Caco-2 (cell line): Measurements from ENCODE around the gene PCDHB8. TPM values are rescaled to one million over a fixed set of nuclear protein-coding genes. Genes with fewer than 3 reads are reported as not detected.
"Not testable (repeated sequence)": the region's sequence is repeated elsewhere in the genome, so short reads cannot be mapped to it uniquely, and the experiment has no call there.

Experiments used
- Bru-seq: library from RNA; stranded (reverse); fragments of 400-500 nt; gene quantifications from one replicate; lab custom pipeline; 2021; lab: Mats Ljungman, UMichigan
- BruChase-seq, 2 experiments: library from RNA; stranded (reverse); fragments of 400-500 nt; gene quantifications; one replicate each; lab custom pipeline; 2021; lab: Mats Ljungman, UMichigan
- BruUV-seq: library from RNA; stranded (reverse); fragments of 400-500 nt; replicated peaks from 2 replicates; lab custom pipeline; 2021; lab: Mats Ljungman, UMichigan
- CTCF ChIA-PET: fragments of 300-600 bp; sonication (Branson Sonifier 250); formaldehyde crosslinking; loops from one replicate; lab custom pipeline; 2022; ENCODE audit warnings: antibody characterized with exemption; lab: Charles Lee
- POLR2A ChIA-PET: fragments of 300-600 bp; sonication (Branson Sonifier 250); formaldehyde crosslinking; loops from one replicate; lab custom pipeline; 2022; ENCODE audit warnings: antibody characterized with exemption; lab: Charles Lee
- DNase-seq, 2 experiments: peaks; one replicate each; pipeline versions ENCODE4 v3.0.0 to v3.0.0-alpha.2; 2020 to 2022
- H3K27me3 ChIP-seq: replicated peaks from 2 replicates; pipeline ENCODE4 v1.6.0; 2011; ENCODE audit warnings: low read length; ENCODE audit not compliant: control insufficient read depth, insufficient read depth
- H3K36me3 ChIP-seq: 2 replicates; pipeline ENCODE4 v1.5.1; 2011; ENCODE audit warnings: low read length; ENCODE audit not compliant: control insufficient read depth, insufficient read depth
- H3K4me1 ChIP-seq: fragments of 250-450 bp; sonication (Bioruptor Pico); 2 replicates; pipeline ENCODE4 v1.5.1; 2020; ENCODE audit warnings: mild to moderate bottlenecking
- H3K4me3 ChIP-seq: 2 replicates; pipeline ENCODE4 v1.5.1; 2011; ENCODE audit warnings: low read depth, mild to moderate bottlenecking, control low read depth, low read length
- H3K9me3 ChIP-seq: fragments of 250-450 bp; sonication (Bioruptor Pico); 2 replicates; pipeline ENCODE4 v1.5.1; 2020; ENCODE audit warnings: mild to moderate bottlenecking, moderate library complexity
- H3K27ac Mint-ChIP-seq: one replicate; pipeline ENCODE4 v1.8.0; 2022; ENCODE audit warnings: mixed read lengths; ENCODE audit not compliant: unreplicated experiment
- H3K27me3 Mint-ChIP-seq: one replicate; pipeline ENCODE4 v1.8.0; 2022; ENCODE audit warnings: mixed read lengths; ENCODE audit not compliant: insufficient read depth, unreplicated experiment
- H3K36me3 Mint-ChIP-seq: one replicate; pipeline ENCODE4 v1.8.0; 2022; ENCODE audit warnings: mild to moderate bottlenecking, mixed read lengths; ENCODE audit not compliant: insufficient read depth, unreplicated experiment
- H3K4me1 Mint-ChIP-seq: one replicate; pipeline ENCODE4 v1.8.0; 2022; ENCODE audit warnings: low read depth, mixed read lengths; ENCODE audit not compliant: unreplicated experiment
- H3K4me3 Mint-ChIP-seq: one replicate; pipeline ENCODE4 v1.8.0; 2022; ENCODE audit warnings: mild to moderate bottlenecking, moderate library complexity, mixed read lengths; ENCODE audit not compliant: unreplicated experiment
- H3K9me3 Mint-ChIP-seq: one replicate; pipeline ENCODE4 v1.8.0; 2022; ENCODE audit warnings: mixed read lengths; ENCODE audit not compliant: unreplicated experiment
- CTCF ChIP-seq, 2 experiments: fragments of 200-600 bp in 1 of 2; IDR thresholded peaks; 1 replicate in 1 of 2; 2 replicates in 1 of 2; pipeline versions ENCODE4 v1.5.1 to v1.8.0; 2011 to 2022; ENCODE audit warnings: antibody characterized with exemption in 1 of 2, control low read depth in 1 of 2, inconsistent platforms in 1 of 2, low read depth in 1 of 2, low read length in 1 of 2, mild to moderate bottlenecking in 1 of 2, moderate library complexity in 1 of 2; ENCODE audit not compliant: insufficient read depth in 1 of 2, severe bottlenecking in 1 of 2, unreplicated experiment in 1 of 2
- intact Hi-C: fragments of 100-400 bp; cut with micrococcal nuclease; formaldehyde crosslinking; loops from one replicate; pipeline ENCODE4 v1.10.0; 2022; ENCODE audit not compliant: unreplicated experiment
- long read RNA-seq: library from polyadenylated mRNA; stranded (forward); transcript quantifications from one replicate; pipeline ENCODE4 v2.0.0, GENCODE V29; 2022
- total RNA-seq: library from RNA; stranded (reverse); gene quantifications from 2 replicates; pipeline ENCODE4 v1.2.3, GENCODE V29; 2022

Gene PCDHB8
- total RNA-seq (not detected in 2 replicates), Bru-seq, nascent RNA (percentile 12 among the genes with signal in this experiment), BruChase-seq, experiment 1, labeled RNA remaining after a 2-hour chase (percentile 20 among the genes with signal in this experiment), BruChase-seq, experiment 2, labeled RNA remaining after a 6-hour chase (percentile 21 among the genes with signal in this experiment)
- long read RNA-seq = 0 reads

GRCh38 chr5:141177577-141178191, at the start of gene PCDHB8:
Gene PCDHB8 (plus strand): TSS chr5:141177790. CDS start chr5:141178035, 245 bp downstream.
- H3K4me3 Mint-ChIP-seq, H3K27me3 ChIP-seq, H3K9me3 Mint-ChIP-seq, H3K36me3 ChIP-seq, DNase-seq, H3K9me3 ChIP-seq, POLR2A ChIA-PET, H3K4me1 Mint-ChIP-seq, CTCF ChIA-PET, H3K4me3 ChIP-seq, H3K4me1 ChIP-seq, H3K27me3 Mint-ChIP-seq, H3K36me3 Mint-ChIP-seq, BruUV-seq, H3K27ac Mint-ChIP-seq: not testable (repeated sequence)
- intact Hi-C loops = loop anchor here (2.0 kb wide), 1 partner anchor 37 kb away; no protein-coding TSS in a partner anchor

- Histone ChIP-seq H3K4me3 (no peak within 1 kb of the TSS), H3K27me3 (no peaks in the 10 kb centered on the region), H3K4me1 (no peaks in the 10 kb centered on the region), H3K36me3 (no peaks in the 10 kb centered on the region), H3K9me3 (peaks cover 7% of the 10 kb centered on the region; the same call in 1 of the 2 replicates)
- no peak within 1 kb of the TSS for H3K27ac Mint-ChIP-seq
- TF ChIP-seq CTCF (IDR thresholded peaks at IDR 0.05; ENCODE audit: insufficient read depth in 1 of 2, low read depth in 1 of 2, low read length in 1 of 2, severe bottlenecking in 1 of 2, unreplicated experiment in 1 of 2) = no peak
- DNase-seq = no peak
- H3K9me3 Mint-ChIP-seq = peaks cover 28% of the 10 kb centered on the region
- ChIA-PET POLR2A (no interaction called here), CTCF (no interaction called here)
- BruUV-seq = no TSS peak
- no peak within 1 kb of the TSS for H3K4me3 Mint-ChIP-seq
- no peaks in the 10 kb centered on the region for H3K36me3 Mint-ChIP-seq
- no peaks in the 10 kb centered on the region for H3K4me1 Mint-ChIP-seq
- no peaks in the 10 kb centered on the region for H3K27me3 Mint-ChIP-seq
- intact Hi-C loops = no loop called here
These were observed 42.4 kb upstream of the PCDHB8 start, which contains the start of gene PCDHB5 for GRCh38 chr5:141135030-141135717. Gene PCDHB5 (plus strand): TSS chr5:141135206. CDS start chr5:141135435, 229 bp downstream.

GRCh38 chr5:141135718-141136266, 41.8 kb upstream of the PCDHB8 start:
- TF ChIP-seq CTCF (IDR thresholded peaks at IDR 0.05; ENCODE audit: insufficient read depth in 1 of 2, low read depth in 1 of 2, low read length in 1 of 2, severe bottlenecking in 1 of 2, unreplicated experiment in 1 of 2) = no peak
- Histone ChIP-seq H3K4me3 (no peak overlapping the region), H3K27me3 (no peaks in the 10 kb centered on the region), H3K4me1 (no peaks in the 10 kb centered on the region), H3K9me3 (peaks cover 7% of the 10 kb centered on the region; the same call in 1 of the 2 replicates), H3K36me3 (no peaks in the 10 kb centered on the region)
- Mint-ChIP-seq H3K36me3 (no peaks in the 10 kb centered on the region), H3K4me3 (no peak overlapping the region), H3K4me1 (no peaks in the 10 kb centered on the region), H3K27ac (no peak overlapping the region), H3K9me3 (peaks cover 28% of the 10 kb centered on the region), H3K27me3 (no peaks in the 10 kb centered on the region)
- DNase-seq = no peak
- POLR2A ChIA-PET = no interaction called here
- no TSS peak for BruUV-seq
- intact Hi-C loops = no loop called here
- CTCF ChIA-PET = no interaction called here

- H3K27me3 ChIP-seq, CTCF ChIA-PET, POLR2A ChIA-PET, DNase-seq, H3K4me3 ChIP-seq, H3K9me3 ChIP-seq, intact Hi-C loops, BruUV-seq, H3K27ac Mint-ChIP-seq, H3K36me3 ChIP-seq, H3K4me1 ChIP-seq, H3K36me3 Mint-ChIP-seq, H3K27me3 Mint-ChIP-seq, H3K4me3 Mint-ChIP-seq, H3K4me1 Mint-ChIP-seq: not testable (repeated sequence)
- H3K9me3 Mint-ChIP-seq = peaks cover 28% of the 10 kb centered on the region
These were observed 40.2 kb upstream of the PCDHB8 start for GRCh38 chr5:141137346-141137745.
